H1 (cell line): ENCODE measurements around the gene GGT6. TPM values are rescaled to one million over a fixed set of nuclear protein-coding genes. Genes with fewer than 3 reads are reported as not detected.

Experiments used
- CTCF ChIA-PET: fragments of 300-600 bp; sonication (Branson Sonifier 250); formaldehyde crosslinking; loops from one replicate; lab custom pipeline; 2021; ENCODE audit not compliant: partially characterized antibody; lab: Charles Lee
- POLR2A ChIA-PET: fragments of 300-600 bp; sonication (Branson Sonifier 250); formaldehyde crosslinking; loops from one replicate; lab custom pipeline; 2021; ENCODE audit warnings: inconsistent platforms; ENCODE audit not compliant: partially characterized antibody; lab: Charles Lee
- DNase-seq, 2 experiments: peaks; one replicate each; pipeline versions ENCODE4 v3.0.0 to v3.0.0-alpha.2; 2010 to 2022; ENCODE audit warnings: low spot score in 2 of 2, low read depth in 1 of 2, mixed read lengths in 1 of 2
- FAIRE-seq: peaks from 2 replicates; lab custom pipeline; 2011; peaks lifted over from hg19 to GRCh38; lab: Jason Lieb, UNC
- H2AFZ ChIP-seq: 2 replicates; pipeline ENCODE4 v1.8.1; 2012; ENCODE audit warnings: low read length, inconsistent platforms
- H2AK5ac ChIP-seq: 2 replicates; pipeline ENCODE4 v1.6.1; 2013; ENCODE audit warnings: low read depth, low read length
- H2BK120ac ChIP-seq: replicated peaks from 2 replicates; pipeline ENCODE3; 2013; ENCODE audit warnings: low read depth, low read length, inconsistent platforms
- H2BK12ac ChIP-seq: 2 replicates; pipeline ENCODE4 v1.6.1; 2013; ENCODE audit warnings: low read depth, low read length
- H2BK15ac ChIP-seq: 2 replicates; pipeline ENCODE4 v1.6.1; 2013; ENCODE audit warnings: low read length
- H2BK20ac ChIP-seq: 2 replicates; pipeline ENCODE4 v1.6.1; 2013; ENCODE audit warnings: low read length
- H2BK5ac ChIP-seq: 2 replicates; pipeline ENCODE4 v1.6.1; 2013; ENCODE audit warnings: low read depth, low read length
- H3K14ac ChIP-seq: 2 replicates; pipeline ENCODE4 v1.6.1; 2013; ENCODE audit warnings: inconsistent platforms; ENCODE audit not compliant: insufficient read length
- H3K18ac ChIP-seq: 2 replicates; pipeline ENCODE4 v1.6.1; 2013; ENCODE audit warnings: low read length; ENCODE audit errors: extremely low read depth
- H3K23ac ChIP-seq: 2 replicates; pipeline ENCODE4 v1.6.1; 2013; ENCODE audit warnings: inconsistent platforms; ENCODE audit not compliant: insufficient read length
- H3K23me2 ChIP-seq: 2 replicates; pipeline ENCODE4 v1.6.1; 2013; ENCODE audit warnings: low read depth, low read length
- H3K27ac ChIP-seq: 2 replicates; pipeline ENCODE4 v1.6.1; 2011; ENCODE audit warnings: low read depth, low read length, inconsistent platforms
- H3K27me3 ChIP-seq, 4 experiments: replicated peaks in 1 of 4; 1 replicate in 1 of 4; 2 replicates in 3 of 4; pipeline versions ENCODE4 v1.6.1 to v1.8.1; 2011 to 2013; ENCODE audit warnings: low read length in 3 of 4, mild to moderate bottlenecking in 3 of 4, inconsistent platforms in 2 of 4, mixed read lengths in 2 of 4, moderate library complexity in 1 of 4; ENCODE audit not compliant: control insufficient read depth in 3 of 4, insufficient read depth in 3 of 4; ENCODE audit errors: extremely low read depth in 1 of 4
- H3K36me3 ChIP-seq, 4 experiments: 2 replicates each; pipeline versions ENCODE4 v1.6.1 to v1.8.1; 2011 to 2013; ENCODE audit warnings: mild to moderate bottlenecking in 4 of 4, low read length in 3 of 4, moderate library complexity in 2 of 4, control low read depth in 1 of 4, inconsistent platforms in 1 of 4; ENCODE audit not compliant: insufficient read depth in 4 of 4, control insufficient read depth in 2 of 4
- H3K4ac ChIP-seq: replicated peaks from 2 replicates; pipeline ENCODE3; 2013; ENCODE audit warnings: low read length, low read depth, mixed read lengths, inconsistent platforms; ENCODE audit not compliant: insufficient read length
- H3K4me1 ChIP-seq, 4 experiments: replicated peaks in 1 of 4; 1 replicate in 1 of 4; 2 replicates in 3 of 4; pipeline versions ENCODE4 v1.6.1 to v1.8.1; 2011 to 2013; ENCODE audit warnings: low read length in 3 of 4, inconsistent platforms in 2 of 4, mixed read lengths in 1 of 4; ENCODE audit not compliant: insufficient read depth in 4 of 4, control insufficient read depth in 3 of 4
- H3K4me2 ChIP-seq, 2 experiments: 2 replicates each; pipeline versions ENCODE4 v1.6.1 to v1.8.1; 2011 to 2013; ENCODE audit warnings: low read depth in 2 of 2, low read length in 2 of 2, control low read depth in 1 of 2, inconsistent platforms in 1 of 2, mild to moderate bottlenecking in 1 of 2; ENCODE audit not compliant: insufficient read depth in 1 of 2
- H3K4me3 ChIP-seq, 4 experiments: fragments of 200-600, 300-600 bp in 1 of 4; sonication (generic), shearing (Covaris generic), sonication (Bioruptor Twin) in 1 of 4; 2 replicates each; pipeline versions ENCODE4 v1.5.1 to v1.8.1; 2011 to 2016; ENCODE audit warnings: low read length in 4 of 4, low read depth in 3 of 4, control low read depth in 2 of 4, inconsistent platforms in 2 of 4, mild to moderate bottlenecking in 2 of 4, mixed read lengths in 1 of 4, moderate library complexity in 1 of 4; ENCODE audit not compliant: insufficient read depth in 2 of 4; ENCODE audit errors: extremely low read depth in 1 of 4
- H3K56ac ChIP-seq: replicated peaks from 2 replicates; pipeline ENCODE3; 2013; ENCODE audit warnings: low read depth, mild to moderate bottlenecking, mixed read lengths, low read length, inconsistent platforms; ENCODE audit not compliant: insufficient read length
- H3K79me1 ChIP-seq: 2 replicates; pipeline ENCODE4 v1.6.1; 2013; ENCODE audit warnings: low read depth, low read length, control low read depth
- H3K79me2 ChIP-seq, 2 experiments: 2 replicates each; pipeline versions ENCODE4 v1.6.1 to v1.8.1; 2012 to 2013; ENCODE audit warnings: low read length in 2 of 2, mild to moderate bottlenecking in 2 of 2, inconsistent platforms in 1 of 2; ENCODE audit not compliant: insufficient read depth in 2 of 2, control insufficient read depth in 1 of 2
- H3K9ac ChIP-seq, 4 experiments: replicated peaks in 1 of 4; 1 replicate in 1 of 4; 2 replicates in 3 of 4; pipeline versions ENCODE4 v1.6.1 to v1.8.1; 2011 to 2013; ENCODE audit warnings: low read depth in 3 of 4, low read length in 3 of 4, control low read depth in 2 of 4, mild to moderate bottlenecking in 2 of 4, moderate library complexity in 2 of 4, inconsistent platforms in 1 of 4; ENCODE audit errors: extremely low read depth in 1 of 4
- H3K9me3 ChIP-seq, 2 experiments: 2 replicates each; pipeline versions ENCODE4 v1.6.1 to v1.8.1; 2012 to 2013; ENCODE audit warnings: mild to moderate bottlenecking in 2 of 2, moderate library complexity in 2 of 2, control low read depth in 1 of 2, inconsistent platforms in 1 of 2, low read depth in 1 of 2, low read length in 1 of 2, mixed read lengths in 1 of 2; ENCODE audit not compliant: insufficient read depth in 2 of 2
- H4K20me1 ChIP-seq, 2 experiments: replicated peaks in 1 of 2; 2 replicates each; pipeline versions ENCODE3 to v1.8.1; 2011 to 2013; ENCODE audit warnings: inconsistent platforms in 2 of 2, low read length in 2 of 2, mild to moderate bottlenecking in 1 of 2; ENCODE audit not compliant: insufficient read depth in 2 of 2, control insufficient read depth in 1 of 2
- H4K5ac ChIP-seq: 2 replicates; pipeline ENCODE4 v1.6.1; 2013; ENCODE audit warnings: low read length, low read depth, mixed read lengths, inconsistent platforms; ENCODE audit not compliant: insufficient read length
- H4K8ac ChIP-seq: 2 replicates; pipeline ENCODE4 v1.8.0; 2013; ENCODE audit warnings: mild to moderate bottlenecking, moderate library complexity, low read length, inconsistent platforms; ENCODE audit not compliant: insufficient read depth; ENCODE audit errors: extremely low read depth
- H4K91ac ChIP-seq: replicated peaks from 2 replicates; pipeline ENCODE3; 2013; ENCODE audit warnings: low read length, mixed read lengths, inconsistent platforms; ENCODE audit not compliant: insufficient read length
- ATF3 ChIP-seq: IDR thresholded peaks from 2 replicates; pipeline ENCODE4 v1.6.1; 2011; ENCODE audit warnings: low read depth, mild to moderate bottlenecking, low read length; ENCODE audit not compliant: insufficient read depth
- BACH1 ChIP-seq: IDR thresholded peaks from 2 replicates; pipeline ENCODE4 v1.6.1; 2012; ENCODE audit warnings: low read length, improper control_type of control experiment
- CHD1 ChIP-seq: IDR thresholded peaks from 2 replicates; pipeline ENCODE4 v1.6.1; 2012; ENCODE audit warnings: low read depth, low read length, improper control_type of control experiment
- E2F6 ChIP-seq: IDR thresholded peaks from 2 replicates; pipeline ENCODE4 v1.6.1; 2012; ENCODE audit warnings: inconsistent platforms
- GTF2F1 ChIP-seq: IDR thresholded peaks from 2 replicates; pipeline ENCODE4 v1.6.1; 2012; ENCODE audit warnings: low read depth, low read length, improper control_type of control experiment, borderline replicate concordance
- KDM1A ChIP-seq: fragments of 200-600, 300-600 bp; sonication (generic); IDR thresholded peaks from 2 replicates; pipeline ENCODE4 v1.7.1; 2016; ENCODE audit warnings: mild to moderate bottlenecking, low read length, borderline replicate concordance
- NRF1 ChIP-seq: IDR thresholded peaks from 2 replicates; pipeline ENCODE4 v1.6.1; 2011; ENCODE audit warnings: mild to moderate bottlenecking, low read depth, low read length, improper control_type of control experiment
- POU5F1 ChIP-seq: IDR thresholded peaks from 2 replicates; pipeline ENCODE4 v1.6.1; 2011; ENCODE audit warnings: low read depth, mild to moderate bottlenecking, low read length, moderate library complexity
- RFX5 ChIP-seq: IDR thresholded peaks from 2 replicates; pipeline ENCODE4 v1.6.1; 2011; ENCODE audit warnings: low read depth, low read length, improper control_type of control experiment, borderline replicate concordance
- SRF ChIP-seq: IDR thresholded peaks from 2 replicates; pipeline ENCODE4 v1.6.1; 2011; ENCODE audit warnings: mild to moderate bottlenecking, low read depth, low read length, moderate library complexity
- TCF12 ChIP-seq: IDR thresholded peaks from 2 replicates; pipeline ENCODE4 v1.6.1; 2011; ENCODE audit warnings: low read depth, mild to moderate bottlenecking, low read length
- USF2 ChIP-seq: IDR thresholded peaks from 2 replicates; pipeline ENCODE4 v1.6.1; 2011; ENCODE audit warnings: low read length, improper control_type of control experiment
- WGBS, 2 experiments: shearing (Covaris generic) in 1 of 2; methylation state at CpG; one replicate each; pipeline versions ENCODE4 v1.1.6 to v1.1.7; 2013 to 2015; ENCODE audit warnings: low lambda C conversion rate in 2 of 2, mixed read lengths in 2 of 2, inconsistent platforms in 1 of 2, low coverage in 1 of 2, missing lambda C conversion rate in 1 of 2; ENCODE audit not compliant: insufficient replicate concordance in 2 of 2, insufficient coverage in 1 of 2, insufficient read length in 1 of 2; ENCODE audit errors: extremely low coverage in 1 of 2, missing lambda C conversion rate in 1 of 2; 5-methylcytosine and 5-hydroxymethylcytosine counted together
- polyA plus RNA-seq, 7 experiments: library from polyadenylated mRNA; depleted of rRNA in 3 of 7; stranded (reverse) in 5 of 7; unstranded in 2 of 7; fragments of >200 nt in 5 of 7; fragments of 200-250 nt in 2 of 7; gene quantifications; 1 replicate in 5 of 7; 2 replicates in 1 of 7; 4 replicates in 1 of 7; pipeline versions ENCODE4 v1.2.1 to v1.2.3, GENCODE V29; 2011 to 2013; ENCODE audit warnings: missing spikeins in 2 of 7, mixed read lengths in 2 of 7
- total RNA-seq: library from RNA; stranded (reverse); fragmentation: NEBNext Ultra II Directional; extraction: Animal tissue kit (Norgen Biotek cat#: 25700); gene quantifications from 2 replicates; pipeline ENCODE4 v1.2.1, GENCODE V29; 2021

GGT6 gene
- total and polyA plus RNA-seq, 2 of the 8 experiments (the other 6 are each of a cell fraction or from before 2014, with no cell fraction given): 0.18 TPM; not detected in 1

- no peak overlapping the region for H2AK5ac ChIP-seq
- 79% methylated on average over 12 of the region's 12 CpGs; no CpG with 5 or more reads in 1 of the 2 experiments for WGBS, 2 experiments
- FAIRE-seq: no peak
- peaks cover 0 to 13% (median 6%) of the 10 kb centered on the region in 4 experiments; a peak in 5 of 7 replicates for H3K4me1 ChIP-seq
- H3K9me3 ChIP-seq: no peaks in the 10 kb centered on the region
- H3K56ac ChIP-seq: no peak overlapping the region
- H3K79me1 ChIP-seq: no peaks in the 10 kb centered on the region
- ChIA-PET POLR2A (interaction anchor here (0.6 to 1.9 kb wide), 2 partner anchors 10 to 965 kb away, joined by 3 to 6 read pairs; no protein-coding TSS in a partner anchor), CTCF (interaction anchor here (1.0 to 10.1 kb wide), 5 partner anchors 9 to 34 kb away, joined by 3 to 65 read pairs (median 5); partner anchors contain the start of gene SMTNL2)
- no peak overlapping the region for H3K23ac ChIP-seq
- no peaks in the 10 kb centered on the region for H3K79me2 ChIP-seq
- H2BK15ac ChIP-seq: no peak overlapping the region
- no peaks in the 10 kb centered on the region for H3K36me3 ChIP-seq
- no peak overlapping the region for H2BK20ac ChIP-seq
- no peak overlapping the region for H3K9ac ChIP-seq
- H4K91ac ChIP-seq: peak overlapping the region; percentile 9
- H3K23me2 ChIP-seq: no peaks in the 10 kb centered on the region
- H4K5ac ChIP-seq: no peak overlapping the region
- H3K4me2 ChIP-seq: no peak overlapping the region
- H2BK5ac ChIP-seq: no peak overlapping the region
- no peak overlapping the region for H3K4ac ChIP-seq
- H2AFZ ChIP-seq: no peak overlapping the region
- H2BK12ac ChIP-seq: no peak overlapping the region
- peaks cover 1 to 4% (median 3%) of the 10 kb centered on the region in 4 experiments; a peak in 4 of 7 replicates for H3K27me3 ChIP-seq
- H4K8ac ChIP-seq: no peak overlapping the region
- H3K18ac ChIP-seq: no peak overlapping the region
- DNase-seq: no peak
- peaks cover 0 to 1% of the 10 kb centered on the region in 2 experiments for H4K20me1 ChIP-seq
- no peak overlapping the region for H2BK120ac ChIP-seq
- no peak overlapping the region for H3K27ac ChIP-seq
- H3K14ac ChIP-seq: no peak overlapping the region
- H3K4me3 ChIP-seq: no peak overlapping the region
- TF ChIP-seq KDM1A: no peak
- TF ChIP-seq ATF3: no peak
- no peak for TF ChIP-seq BACH1
- no peak for TF ChIP-seq NRF1
- TF ChIP-seq GTF2F1: no peak
- TF ChIP-seq RFX5: no peak
- TF ChIP-seq SRF: no peak
- TF ChIP-seq TCF12: no peak
- TF ChIP-seq POU5F1: no peak
- no peak for TF ChIP-seq E2F6
- TF ChIP-seq USF2: no peak
- no peak for TF ChIP-seq CHD1
Observed at GRCh38 chr17:4591529-4591928, 31.2 kb upstream of the GGT6 start.
